ENCODE results near the gene SLC13A3.

GRCh38 chr20:46545077-46545826 is 106.0 kb downstream of the SLC13A3 start:
- TF ChIP-seq CTCF (IDR thresholded peaks at IDR 0.05; ENCODE audit: low read depth, low read length, poor library complexity, severe bottlenecking) (no peak), EZH2phosphoT487 (IDR thresholded peaks at IDR 0.05; ENCODE audit: borderline replicate concordance, low read length) (no peak)

Measured in DOHH2 (cell line).